AG04449 (cell line): ENCODE measurements around the gene NFAT5.
"Not testable (repeated sequence)": the region's sequence is repeated elsewhere in the genome, so short reads cannot be mapped to it uniquely, and the experiment has no call there.

ENCODE experiments used
- CTCF ChIA-PET: fragments of 350-600 bp; formaldehyde crosslinking; extraction: SDS; loops from one replicate; lab custom pipeline; 2021; ENCODE audit warnings: antibody characterized with exemption; lab: Yijun Ruan, JAX
- POLR2A ChIA-PET: fragments of 400-600, 350-600 bp; formaldehyde crosslinking; extraction: SDS; loops from one replicate; lab custom pipeline; 2020; ENCODE audit warnings: antibody characterized with exemption, inconsistent platforms; lab: Yijun Ruan, JAX
- DNase-seq: peaks from one replicate; pipeline ENCODE4 v3.0.0-alpha.2; 2010; ENCODE audit warnings: low read depth, low spot score
- H3K4me3 ChIP-seq: 2 replicates; pipeline ENCODE4 v1.5.1; 2011; ENCODE audit warnings: low read depth, mild to moderate bottlenecking, control low read depth, low read length
- TF ChIP-seq, protein P1 (sequence below): IDR thresholded peaks from one replicate; pipeline ENCODE4 v1.5.1; 2011; ENCODE audit warnings: mild to moderate bottlenecking, moderate library complexity, low read length, control low read depth, inconsistent platforms; ENCODE audit not compliant: insufficient read depth; ENCODE audit errors: missing control alignments

NFAT5 gene

DNA sequence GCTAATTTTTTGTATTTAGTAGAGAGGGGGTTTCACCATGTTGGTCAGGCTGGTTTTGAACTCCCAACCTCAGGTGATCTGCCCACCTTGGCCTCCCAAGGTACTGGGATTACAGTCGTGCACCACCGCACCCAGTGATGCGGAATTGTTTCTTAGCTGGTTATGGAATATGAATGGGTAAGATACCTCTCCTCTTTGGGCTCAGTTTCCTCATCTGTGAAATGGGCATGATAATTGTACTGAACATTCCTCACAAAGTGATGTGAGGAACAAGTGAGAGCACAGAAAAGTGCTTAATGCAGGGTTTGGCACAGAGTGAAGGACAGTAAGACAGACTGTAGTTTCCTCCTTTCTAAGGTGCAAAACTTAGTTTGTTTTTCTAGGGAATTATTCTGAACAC, 31.0 kb upstream of the NFAT5 start:
- TF ChIP-seq, protein P1, sequence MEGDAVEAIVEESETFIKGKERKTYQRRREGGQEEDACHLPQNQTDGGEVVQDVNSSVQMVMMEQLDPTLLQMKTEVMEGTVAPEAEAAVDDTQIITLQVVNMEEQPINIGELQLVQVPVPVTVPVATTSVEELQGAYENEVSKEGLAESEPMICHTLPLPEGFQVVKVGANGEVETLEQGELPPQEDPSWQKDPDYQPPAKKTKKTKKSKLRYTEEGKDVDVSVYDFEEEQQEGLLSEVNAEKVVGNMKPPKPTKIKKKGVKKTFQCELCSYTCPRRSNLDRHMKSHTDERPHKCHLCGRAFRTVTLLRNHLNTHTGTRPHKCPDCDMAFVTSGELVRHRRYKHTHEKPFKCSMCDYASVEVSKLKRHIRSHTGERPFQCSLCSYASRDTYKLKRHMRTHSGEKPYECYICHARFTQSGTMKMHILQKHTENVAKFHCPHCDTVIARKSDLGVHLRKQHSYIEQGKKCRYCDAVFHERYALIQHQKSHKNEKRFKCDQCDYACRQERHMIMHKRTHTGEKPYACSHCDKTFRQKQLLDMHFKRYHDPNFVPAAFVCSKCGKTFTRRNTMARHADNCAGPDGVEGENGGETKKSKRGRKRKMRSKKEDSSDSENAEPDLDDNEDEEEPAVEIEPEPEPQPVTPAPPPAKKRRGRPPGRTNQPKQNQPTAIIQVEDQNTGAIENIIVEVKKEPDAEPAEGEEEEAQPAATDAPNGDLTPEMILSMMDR = no peak
- ChIA-PET POLR2A (no interaction called here), CTCF (no interaction called here)
- no peak overlapping the region for H3K4me3 ChIP-seq
- no peak for DNase-seq

DNA sequence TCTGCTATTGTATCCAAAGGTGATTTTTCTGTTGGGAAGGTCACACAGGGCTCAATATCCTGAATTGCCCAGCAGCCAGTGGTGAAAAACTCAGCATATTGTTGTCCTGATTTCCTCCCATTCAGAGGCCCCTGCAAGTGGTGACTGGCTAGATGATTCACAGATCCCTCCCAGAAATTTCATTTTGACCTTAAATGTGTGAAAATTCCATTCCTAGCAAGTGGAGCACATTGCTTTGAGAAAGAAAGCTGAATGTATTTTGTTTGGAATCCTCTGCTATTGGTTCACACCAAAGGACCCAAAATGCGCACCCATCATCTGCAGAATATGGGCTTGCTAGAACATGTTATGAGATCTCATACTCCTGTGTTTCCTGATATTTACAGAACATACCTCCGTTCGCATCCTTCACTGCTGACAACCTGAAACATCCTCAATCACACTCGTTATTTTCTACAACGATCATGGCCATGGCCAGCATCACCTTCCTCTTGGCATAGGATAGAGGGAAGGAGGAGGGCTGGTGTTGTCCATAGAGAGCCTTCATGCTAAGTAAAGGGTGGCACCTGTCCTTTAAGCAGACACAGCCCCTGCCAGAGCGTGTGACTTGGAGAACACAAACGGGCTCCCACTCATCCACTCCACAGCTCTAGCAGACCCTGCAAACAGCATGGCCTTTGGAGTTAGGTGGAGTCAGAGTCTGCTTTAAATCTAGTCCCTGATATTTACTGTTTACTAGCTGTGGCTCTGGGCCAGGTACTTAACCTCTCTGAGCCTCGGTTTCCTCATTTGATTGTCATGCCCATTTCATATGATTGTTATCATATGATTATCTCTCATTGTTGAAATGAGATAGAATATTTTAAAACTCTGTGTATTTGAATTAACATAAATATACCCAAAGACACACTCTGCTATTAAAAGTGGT, 30.4 kb upstream of the NFAT5 start:
- ChIA-PET POLR2A (no interaction called here), CTCF (no interaction called here)
- no peak overlapping the region for H3K4me3 ChIP-seq
- TF ChIP-seq, protein P1 = no peak
- DNase-seq = no peak

DNA sequence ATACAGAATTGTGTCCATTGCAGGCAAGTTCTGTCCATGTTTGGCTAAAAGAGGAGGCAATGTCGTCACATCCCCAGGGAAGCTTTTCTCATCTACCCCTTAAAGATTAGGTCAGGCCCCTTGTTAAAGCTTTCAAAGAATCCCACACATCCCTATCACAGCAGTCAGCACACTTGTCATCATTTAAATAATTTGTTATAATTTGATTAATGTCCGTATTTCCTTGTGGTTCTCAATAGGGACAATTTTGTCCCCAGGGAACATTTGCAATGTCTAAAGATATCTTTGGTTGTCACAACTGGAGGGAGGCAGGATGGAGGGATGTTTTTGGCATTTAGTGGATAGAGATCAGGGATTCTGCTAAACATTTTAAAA, 28.1 kb upstream of the NFAT5 start:
- POLR2A ChIA-PET = no interaction called here

DNA sequence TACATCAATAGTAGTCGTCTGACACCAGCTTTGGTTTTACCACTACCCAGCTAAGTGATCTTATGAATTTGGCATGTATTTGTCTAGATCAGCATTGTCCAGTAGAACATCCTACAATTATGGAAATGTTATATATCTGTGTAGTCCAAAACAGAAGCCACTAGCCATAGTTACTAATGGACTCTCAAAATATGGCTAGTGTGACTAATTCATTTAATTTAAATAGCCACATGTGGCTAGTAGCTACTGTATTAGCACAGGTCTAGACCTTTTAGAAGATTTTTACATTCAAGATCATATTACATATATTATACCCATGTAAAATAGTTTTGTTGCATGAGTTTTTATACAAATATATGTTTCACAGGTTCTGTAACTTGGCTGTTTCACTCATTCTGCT, 27.0 kb upstream of the NFAT5 start:
- DNase-seq = no peak
- TF ChIP-seq, protein P1 = no peak
- ChIA-PET POLR2A (no interaction called here), CTCF (interaction anchor here (0.9 to 2.0 kb wide), 3 partner anchors 18 to 143 kb away, joined by 3 to 5 read pairs (median 4); no protein-coding TSS in a partner anchor)
- H3K4me3 ChIP-seq = no peak overlapping the region

More for the DNA sequence above, 28.1 kb upstream of the NFAT5 start:
- no peak overlapping the region for H3K4me3 ChIP-seq
- DNase-seq = no peak
- CTCF ChIA-PET = interaction anchor here (0.9 kb wide), 1 partner anchor 27 kb away, joined by 3 read pairs; no protein-coding TSS in a partner anchor
- TF ChIP-seq, protein P1 = no peak

DNA sequence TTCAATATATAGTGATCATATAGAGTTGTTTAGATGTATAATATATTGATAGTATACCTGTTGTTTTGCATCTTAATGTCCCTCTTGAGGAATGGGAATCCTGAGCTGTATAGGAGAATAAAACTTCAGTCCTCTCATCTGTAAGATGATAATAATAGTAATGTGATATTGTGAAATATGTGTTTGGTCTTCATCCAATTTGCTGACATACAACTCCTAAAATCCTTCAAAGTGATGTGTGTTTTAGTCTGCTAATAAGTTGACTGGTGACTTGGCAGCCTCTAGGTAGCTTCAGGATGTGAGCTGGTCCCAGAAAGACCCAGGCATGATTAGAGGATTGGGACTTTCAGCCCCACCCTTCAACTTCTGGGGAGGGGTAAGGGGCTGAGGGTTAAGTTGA, 22.8 kb upstream of the NFAT5 start:
- TF ChIP-seq, protein P1 = no peak
- ChIA-PET POLR2A (no interaction called here), CTCF (interaction anchor here (1.9 kb wide), 1 partner anchor 145 kb away, joined by 5 read pairs; no protein-coding TSS in a partner anchor)
- no peak for DNase-seq
- no peak overlapping the region for H3K4me3 ChIP-seq

DNA sequence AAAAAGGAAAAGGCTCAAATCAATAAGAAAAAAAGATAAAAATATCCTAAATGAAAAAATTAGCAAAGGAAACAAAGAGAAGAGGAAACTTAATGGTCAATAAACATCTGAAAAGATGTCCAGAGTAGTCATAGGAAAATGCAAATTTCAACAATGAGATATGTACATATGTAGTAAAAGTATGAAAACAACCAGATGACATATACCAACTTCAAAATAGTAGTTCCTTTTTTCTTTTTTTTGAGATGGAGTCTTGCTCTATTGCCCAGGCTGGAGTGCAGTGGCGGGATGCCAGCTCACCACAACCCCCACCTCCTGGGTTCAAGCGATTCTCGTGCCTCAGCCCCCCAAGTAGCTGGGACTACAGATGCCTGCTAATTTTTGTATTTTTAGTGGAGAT, 21.7 kb upstream of the NFAT5 start:
- H3K4me3 ChIP-seq = no peak overlapping the region
- TF ChIP-seq, protein P1 = no peak
- POLR2A ChIA-PET = no interaction called here
- CTCF ChIA-PET = interaction anchor here (1.9 kb wide), 1 partner anchor 146 kb away, joined by 5 read pairs; no protein-coding TSS in a partner anchor
- DNase-seq = no peak

DNA sequence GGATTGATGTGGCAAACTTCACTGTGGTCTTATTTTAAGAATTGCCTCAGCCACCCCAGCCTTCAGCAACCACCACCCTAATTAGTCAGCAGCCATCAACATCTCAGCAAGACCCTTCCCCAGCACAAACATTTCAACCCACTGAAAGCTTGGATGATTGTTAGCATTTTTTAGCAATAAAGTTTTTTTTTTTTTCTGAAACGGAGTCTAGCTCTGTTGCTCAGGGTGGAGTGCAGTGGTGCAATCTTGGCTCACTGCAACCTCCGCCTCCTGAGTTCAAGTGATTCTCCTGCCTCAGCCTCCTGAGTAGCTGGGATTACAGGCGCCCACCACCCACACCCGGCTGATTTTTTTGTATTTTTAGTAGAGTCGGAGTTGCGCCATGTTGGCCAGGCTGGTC, 19.1 kb upstream of the NFAT5 start:
- H3K4me3 ChIP-seq, CTCF ChIA-PET, POLR2A ChIA-PET, DNase-seq: not testable (repeated sequence)
